CD4-positive, alpha-beta T cell treated with Interleukin-15 for 4 hours (primary cell): ENCODE measurements around the gene CMPK2.

Experiments
- DNase-seq: peaks from one replicate; pipeline ENCODE4 v3.0.0-alpha.2; 2020; ENCODE audit warnings: low spot score

CMPK2 gene

DNA sequence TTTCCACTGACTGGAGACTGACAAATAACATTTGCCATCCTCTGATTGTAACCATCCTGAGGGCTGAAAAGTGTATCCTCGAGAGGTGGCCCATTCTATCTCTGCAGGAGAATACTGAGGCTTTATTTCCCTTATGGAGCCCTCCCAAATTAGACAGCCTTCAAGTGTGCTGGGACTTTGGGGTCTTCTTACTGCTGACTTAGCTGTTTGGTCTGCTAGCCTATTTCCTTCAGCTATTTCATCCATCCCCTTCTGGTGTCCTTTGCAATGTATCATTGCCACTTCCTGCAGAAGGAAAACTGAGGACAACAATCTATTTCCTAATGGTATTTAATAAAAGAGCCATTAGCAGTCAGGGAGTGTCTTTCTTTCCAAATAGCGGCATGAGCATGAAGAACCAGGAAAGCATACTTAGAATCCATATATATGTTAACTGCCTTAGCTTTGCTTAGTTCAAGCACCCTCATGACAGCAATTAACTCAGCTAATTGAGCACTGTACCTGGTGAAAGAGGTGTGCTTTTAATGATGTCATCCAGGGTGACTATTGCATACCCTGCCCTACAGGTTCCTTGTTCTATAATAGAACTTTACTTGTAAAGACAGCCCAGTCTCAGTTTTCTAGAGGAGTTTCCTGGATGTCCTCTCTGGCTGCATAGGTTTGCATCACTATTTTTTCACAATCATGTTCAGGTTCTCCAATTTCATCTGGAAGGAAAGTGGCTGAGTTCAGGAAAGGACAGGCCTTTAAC is 24.0 kb downstream of the CMPK2 start:
- no peak for DNase-seq

DNA sequence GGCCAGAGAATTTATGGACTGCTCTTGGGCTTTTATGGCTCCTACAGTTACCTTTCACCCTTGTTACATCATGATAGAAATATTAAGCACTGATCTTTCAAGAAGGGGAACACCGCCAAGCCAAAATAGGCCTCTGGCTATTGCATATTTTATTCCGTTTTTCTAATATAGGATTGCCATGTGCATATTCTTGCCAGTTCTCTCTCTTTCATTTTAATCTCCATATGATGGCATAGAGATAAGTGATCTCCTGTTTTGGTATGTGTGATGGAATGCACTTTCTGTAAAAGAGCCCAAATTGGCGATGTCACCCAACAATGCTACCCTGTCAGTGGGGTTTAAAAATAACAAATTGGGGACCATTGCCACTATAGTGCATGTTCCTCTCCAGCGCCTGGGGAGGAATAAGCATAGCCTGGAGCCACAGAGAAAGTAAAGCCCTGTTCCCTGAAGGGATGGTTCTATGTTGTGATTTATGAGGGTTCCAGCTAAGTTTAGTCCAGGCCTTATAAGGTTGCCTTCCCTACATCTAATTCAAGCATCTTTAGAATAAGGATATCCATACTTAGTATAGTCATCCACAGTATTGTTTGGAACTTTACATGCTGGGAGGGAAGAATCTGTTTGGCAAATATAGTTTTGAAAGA is 26.9 kb downstream of the CMPK2 start:
- no peak for DNase-seq

DNA sequence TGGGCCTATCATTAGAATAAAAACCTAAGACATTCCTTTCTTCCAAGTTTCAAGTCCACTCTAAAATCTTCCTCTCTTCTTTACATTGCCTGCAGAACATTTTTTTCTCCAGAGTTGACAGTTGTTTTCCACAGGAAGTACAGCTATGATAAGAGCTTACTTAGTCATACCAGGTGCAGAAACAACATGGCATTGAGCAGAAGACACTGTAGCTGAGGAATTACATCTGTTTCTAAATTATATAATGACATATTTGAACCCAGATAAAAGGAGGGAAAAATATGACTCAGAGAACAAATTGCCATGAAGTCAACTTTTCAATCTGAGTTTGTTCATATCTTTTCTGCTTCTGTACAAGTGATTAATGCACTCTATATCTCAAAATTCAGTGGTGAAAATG is 30.2 kb downstream of the CMPK2 start:
- no peak for DNase-seq

GRCh38 chr2:6834163-6834562 is 31.5 kb downstream of the CMPK2 start:
- DNase-seq, result no peak

DNA sequence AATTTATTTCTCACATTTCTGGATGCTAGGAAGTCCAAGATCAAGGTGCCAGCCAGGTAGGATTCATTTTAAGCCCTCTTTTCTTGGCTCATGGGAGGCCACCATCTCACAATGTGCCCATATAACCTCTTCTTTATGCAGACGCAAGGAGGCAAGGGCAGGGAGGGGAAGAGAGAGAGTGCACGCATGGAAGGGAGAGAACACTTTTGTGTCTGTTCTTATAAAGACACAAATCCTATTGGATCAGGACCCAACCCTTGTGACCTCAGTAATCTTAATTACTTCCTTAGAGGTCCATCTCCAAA is 32.5 kb downstream of the CMPK2 start:
- no peak for DNase-seq

DNA sequence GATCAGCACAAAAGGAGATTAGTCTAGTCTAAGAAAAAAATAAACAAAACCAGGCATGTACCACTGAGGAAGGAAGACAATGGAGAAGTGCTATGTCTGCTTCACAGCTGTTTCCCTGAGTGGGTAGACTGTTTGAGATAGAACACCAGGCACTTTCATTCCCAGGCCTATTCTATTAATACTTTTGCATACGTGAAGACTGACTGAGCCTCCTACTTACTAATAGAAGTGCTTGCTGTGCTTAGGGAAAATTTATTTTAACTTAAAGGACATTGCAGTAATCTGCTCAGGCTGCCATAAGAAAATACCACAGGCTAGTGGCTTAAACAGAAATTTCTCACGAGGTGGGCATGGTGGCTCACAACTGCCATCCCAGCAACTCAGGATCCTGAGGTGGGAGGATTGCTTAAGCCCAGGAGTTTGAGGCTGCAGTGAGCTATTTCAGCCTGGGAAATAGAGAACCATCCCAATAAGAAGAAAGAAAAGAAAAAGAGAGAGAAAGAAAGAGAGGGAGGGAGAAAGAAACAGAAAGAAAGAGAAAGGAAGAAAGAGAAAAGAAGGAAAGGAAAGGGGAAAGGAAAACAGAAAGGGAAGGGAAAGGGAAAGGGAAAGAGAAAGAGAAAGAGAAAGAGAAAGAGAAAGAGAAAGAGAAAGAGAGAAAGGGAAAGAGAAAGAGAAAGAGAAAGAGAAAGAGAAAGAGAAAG is 33.0 kb downstream of the CMPK2 start:
- no peak for DNase-seq

- DNase-seq, result no peak
Observed at GRCh38 chr2:6831229-6831628, 34.5 kb downstream of the CMPK2 start.

- no peak for DNase-seq
Observed at GRCh38 chr2:6828299-6828584, 37.5 kb downstream of the CMPK2 start.

- DNase-seq, result no peak
Observed at GRCh38 chr2:6827566-6828298, 38.0 kb downstream of the CMPK2 start.

DNA sequence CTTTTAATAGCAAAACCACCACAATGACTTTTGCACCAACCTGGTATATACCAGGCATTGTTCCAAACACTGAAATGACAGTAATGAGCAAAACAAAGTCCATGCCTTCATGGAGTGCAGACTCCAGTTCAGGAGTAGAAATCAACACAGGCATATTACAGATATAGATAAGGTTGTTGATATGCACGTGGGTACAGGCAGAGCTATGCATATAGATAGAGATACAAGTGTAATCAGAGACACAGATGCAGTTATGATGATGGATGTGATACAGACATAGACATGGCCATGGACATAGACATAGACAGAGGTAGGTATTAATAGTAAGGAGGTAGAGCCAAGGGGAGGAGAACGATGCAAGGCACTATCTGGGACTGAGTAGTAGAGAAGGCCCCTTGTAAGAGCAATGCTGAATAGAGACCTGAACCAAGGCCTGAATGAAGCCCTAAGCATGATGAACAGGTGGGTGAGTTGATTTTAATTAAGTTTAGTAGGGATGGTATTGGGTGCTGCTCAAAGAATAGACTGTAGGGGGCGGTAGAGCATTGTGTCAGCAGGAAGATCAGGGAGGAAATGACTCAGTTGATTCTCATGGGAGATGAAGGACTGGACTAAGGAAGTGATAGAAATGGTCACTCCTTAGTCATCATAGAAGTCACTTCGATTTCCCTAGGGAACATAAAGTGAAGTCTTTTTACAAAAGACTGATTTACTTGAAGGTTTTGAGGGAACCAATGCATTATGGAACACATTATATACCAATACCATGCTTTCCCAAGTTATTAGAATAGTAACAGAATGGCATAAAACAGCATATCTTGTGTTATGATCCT is 39.4 kb downstream of the CMPK2 start:
- peak; percentile 64 for DNase-seq

- no peak for DNase-seq
Observed at GRCh38 chr2:6824962-6825361, 40.7 kb downstream of the CMPK2 start.

DNA sequence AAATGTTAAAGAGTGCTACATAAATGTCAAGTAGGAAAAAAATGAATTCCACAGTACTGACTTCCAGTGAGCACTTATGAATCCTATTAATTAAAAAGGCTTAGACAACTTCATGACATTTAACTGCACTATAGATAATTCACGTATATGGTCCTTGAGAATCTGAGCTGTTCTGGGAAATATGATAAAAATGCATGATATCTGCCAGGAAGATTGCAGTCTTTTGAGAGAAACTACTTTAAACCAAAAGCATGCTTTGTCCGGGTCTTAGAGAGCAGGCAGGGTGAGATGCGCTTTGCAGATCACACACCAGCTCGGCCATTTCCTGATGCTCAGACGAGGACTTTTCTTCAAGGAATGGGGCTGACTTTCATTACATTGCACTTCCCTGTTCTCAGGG is 42.6 kb downstream of the CMPK2 start:
- DNase-seq, result no peak

GRCh38 chr2:6822406-6822805 is 43.3 kb downstream of the CMPK2 start:
- no peak for DNase-seq

GRCh38 chr2:6820903-6821584 is 44.7 kb downstream of the CMPK2 start:
- no peak for DNase-seq

GRCh38 chr2:6820236-6820635 is 45.5 kb downstream of the CMPK2 start:
- no peak for DNase-seq

GRCh38 chr2:6819668-6820067 is 46.0 kb downstream of the CMPK2 start:
- no peak for DNase-seq

DNA sequence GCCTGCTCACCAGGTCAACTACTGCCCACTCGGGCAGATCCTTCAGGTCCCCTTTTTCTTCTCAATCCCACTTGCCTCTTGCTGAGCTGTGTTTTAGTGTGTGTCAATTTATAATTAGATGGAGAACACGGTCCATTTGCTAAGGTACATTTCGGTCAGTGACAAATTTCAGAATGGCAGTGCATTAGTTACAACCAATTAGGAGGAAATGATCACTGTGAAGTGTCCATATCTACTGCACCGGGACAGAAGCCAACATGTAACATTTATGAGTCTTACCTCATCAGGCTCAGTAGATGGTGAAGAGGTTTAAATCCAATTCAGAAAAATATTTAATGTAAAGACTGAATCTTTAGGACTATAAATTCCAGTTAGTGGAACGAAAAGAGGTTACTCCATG is 47.7 kb downstream of the CMPK2 start:
- no peak for DNase-seq

- no peak for DNase-seq
Observed at GRCh38 chr2:6814869-6815268, 50.8 kb downstream of the CMPK2 start.

DNA sequence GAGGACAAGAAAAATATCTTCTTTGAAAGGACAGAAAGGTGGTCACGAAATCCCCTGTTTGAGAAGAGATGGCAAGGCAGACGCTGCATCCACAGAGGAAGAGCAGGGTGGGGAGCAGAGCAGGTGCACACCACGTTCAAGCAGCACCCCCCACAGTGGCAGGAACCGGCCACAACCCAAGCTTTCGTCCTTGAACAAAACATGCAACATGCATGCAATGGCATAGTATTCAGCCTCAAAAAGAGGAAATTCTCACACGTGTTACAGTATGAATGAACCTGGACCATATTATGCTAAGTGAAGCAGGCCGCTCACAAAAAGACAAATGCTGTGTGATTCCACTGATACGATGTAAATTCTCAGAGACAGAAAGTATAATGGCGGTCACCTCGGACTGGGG is 51.4 kb downstream of the CMPK2 start:
- DNase-seq, result no peak

DNA sequence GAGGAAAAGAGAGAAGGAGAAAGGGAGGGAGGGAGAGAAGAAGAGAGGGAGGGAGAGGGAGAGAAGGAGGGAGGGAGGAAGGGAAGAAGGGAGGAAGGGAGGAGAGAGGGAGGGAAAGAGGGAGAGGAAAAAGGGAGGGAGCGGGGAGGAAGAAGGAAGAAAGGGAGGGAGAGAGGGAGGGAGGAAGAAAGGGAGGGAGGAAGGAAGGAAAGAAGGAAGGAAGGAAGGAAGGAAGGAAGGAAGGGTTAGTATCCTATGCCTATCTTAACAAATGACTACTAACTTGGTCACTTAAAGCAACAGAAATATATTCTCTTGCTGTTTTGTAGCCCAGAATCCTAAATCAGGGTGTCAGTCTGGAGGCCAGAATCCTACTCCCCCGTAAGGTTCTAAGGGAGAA is 52.1 kb downstream of the CMPK2 start:
- no peak for DNase-seq

DNA sequence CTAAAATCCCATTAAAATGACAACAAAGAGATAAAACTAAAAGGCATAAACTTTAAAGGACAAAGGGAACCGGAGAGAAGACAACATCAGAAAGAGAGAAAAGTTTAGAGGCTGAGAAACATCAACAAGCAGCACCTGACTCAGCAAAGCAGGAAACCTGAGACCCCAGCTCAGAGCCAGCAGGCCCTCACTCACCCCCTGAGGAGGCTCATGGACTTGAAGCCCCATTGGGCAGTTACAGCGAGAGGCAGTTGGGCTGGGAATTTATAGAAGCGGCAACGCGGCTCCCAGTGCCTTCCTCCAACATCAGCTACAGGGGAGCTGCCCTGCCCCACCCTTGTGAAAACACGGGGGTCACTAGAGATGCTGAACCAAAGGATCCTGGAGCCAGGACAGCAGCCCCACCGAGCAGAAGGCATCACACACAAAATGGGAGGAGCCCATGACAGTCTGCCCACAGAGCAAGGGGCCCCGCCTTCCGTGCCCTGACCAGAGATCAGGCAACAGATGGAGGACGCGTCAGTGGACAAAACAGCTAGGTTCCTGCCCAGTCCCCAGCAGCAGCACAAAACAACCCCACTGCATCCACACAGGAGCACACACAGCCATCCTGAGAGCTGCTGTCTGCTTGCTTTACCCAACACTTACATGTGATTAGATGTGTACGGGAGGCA is 52.7 kb downstream of the CMPK2 start:
- DNase-seq, result no peak
